Renal cortex interstitium (tissue), 11 donors: Measurements from ENCODE around the gene SETX. TPM values are rescaled to one million over a fixed set of nuclear protein-coding genes. Genes with fewer than 3 reads are reported as not detected.

Experiments
- DNase-seq, 11 donors: peaks; one replicate each; pipeline ENCODE4 v3.0.0-alpha.2; 2013; ENCODE audit warnings: low read depth in 9 of 11, low spot score in 4 of 11; ENCODE audit errors: extremely low read depth in 1 of 11
- polyA plus RNA-seq, 3 donors: library from polyadenylated mRNA; unstranded; fragments of 120-200 nt; gene quantifications; one replicate each; pipeline ENCODE4 v1.2.1, GENCODE V29; 2013; ENCODE audit not compliant: insufficient read length in 3 of 3

Gene SETX
- polyA plus RNA-seq, 3 donors: 45.1 to 57.4 (median 53.7) TPM

DNA sequence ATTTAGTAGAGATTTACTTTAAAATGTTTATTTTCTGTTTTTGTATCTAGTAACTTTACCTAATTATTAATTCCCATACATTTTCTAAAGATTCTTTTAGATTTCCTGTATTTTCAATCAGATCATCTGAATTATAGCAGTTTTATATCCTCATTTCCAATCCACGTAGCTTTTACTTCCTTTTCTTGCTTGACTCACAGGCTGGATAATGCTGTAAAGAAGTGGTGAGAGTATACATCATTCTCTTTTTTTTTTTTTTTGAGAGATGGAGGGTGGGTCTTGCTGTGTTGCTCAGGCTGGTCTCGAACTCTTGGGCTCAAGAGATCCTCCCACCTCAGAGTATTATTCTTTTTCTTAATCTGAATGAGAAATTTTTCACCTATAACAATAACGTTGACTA, 11.2 kb upstream of the SETX start:
- no peak for DNase-seq

DNA sequence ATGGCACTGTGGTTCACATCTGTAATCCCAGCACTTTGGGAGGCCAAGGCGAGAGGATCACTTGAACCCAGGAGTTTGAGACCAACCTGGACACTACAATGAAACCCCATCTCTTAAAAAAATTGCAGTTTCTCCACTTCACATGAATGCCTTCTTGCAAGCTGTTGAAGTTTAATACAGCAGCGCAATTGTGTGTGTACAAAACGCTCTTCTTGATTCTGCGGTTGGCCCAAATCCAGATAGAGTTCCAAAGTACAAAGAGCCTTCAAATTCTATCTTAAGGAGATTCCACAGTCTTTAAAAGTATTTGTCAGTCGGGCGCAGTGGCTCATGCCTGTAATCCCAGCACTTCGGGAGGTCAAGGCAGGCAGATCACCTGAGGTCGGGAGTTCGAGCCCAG, 9.3 kb upstream of the SETX start:
- DNase-seq: no peak

DNA sequence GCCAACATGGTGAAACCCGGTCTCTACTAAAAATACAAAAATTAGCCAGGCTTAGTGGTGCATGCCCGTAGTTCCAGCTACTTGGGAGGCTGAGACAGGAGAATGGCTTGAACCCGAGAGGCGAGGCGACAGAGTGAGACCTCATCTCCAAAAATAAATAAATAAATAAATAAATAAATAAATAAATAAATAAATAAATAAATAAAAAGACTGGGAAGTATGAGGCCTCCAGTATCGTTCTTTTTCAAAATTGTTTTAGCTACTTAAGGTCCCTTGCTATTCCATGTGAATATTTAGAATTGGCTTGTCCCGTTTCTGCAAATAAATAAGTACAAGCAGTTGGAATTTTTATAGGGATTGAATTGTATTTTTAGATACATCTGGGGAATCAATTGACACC, 3.0 kb upstream of the SETX start:
- no peak for DNase-seq

DNA sequence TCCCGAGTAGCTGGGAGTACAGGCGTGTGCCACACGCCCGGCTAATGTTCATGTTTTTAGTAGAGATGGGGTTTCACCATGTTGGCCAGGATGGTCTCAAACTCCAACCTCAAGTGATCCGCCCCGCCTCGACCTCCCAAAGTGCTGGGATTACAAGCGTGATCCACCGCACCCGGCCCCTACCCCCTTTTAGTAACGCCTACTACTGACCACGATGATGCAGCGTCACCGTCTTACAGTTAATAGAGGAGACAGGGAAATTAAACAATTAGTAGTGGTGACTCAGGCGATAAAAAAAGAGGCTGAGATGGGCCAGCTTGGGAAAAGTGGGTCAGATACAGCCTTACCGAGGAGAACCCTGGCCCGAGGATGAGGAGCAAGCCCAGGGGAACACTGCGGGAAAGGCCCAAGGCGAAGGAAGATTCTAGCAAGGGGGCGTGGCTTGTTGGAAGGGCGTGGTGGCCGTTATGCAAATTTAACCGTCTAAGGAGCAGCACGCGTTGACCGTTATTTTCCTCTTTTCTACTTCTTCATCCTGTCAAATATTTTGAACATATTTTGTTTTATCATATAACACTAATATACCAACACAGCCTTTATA, 1.6 kb upstream of the SETX start:
- DNase-seq: no peak

DNA sequence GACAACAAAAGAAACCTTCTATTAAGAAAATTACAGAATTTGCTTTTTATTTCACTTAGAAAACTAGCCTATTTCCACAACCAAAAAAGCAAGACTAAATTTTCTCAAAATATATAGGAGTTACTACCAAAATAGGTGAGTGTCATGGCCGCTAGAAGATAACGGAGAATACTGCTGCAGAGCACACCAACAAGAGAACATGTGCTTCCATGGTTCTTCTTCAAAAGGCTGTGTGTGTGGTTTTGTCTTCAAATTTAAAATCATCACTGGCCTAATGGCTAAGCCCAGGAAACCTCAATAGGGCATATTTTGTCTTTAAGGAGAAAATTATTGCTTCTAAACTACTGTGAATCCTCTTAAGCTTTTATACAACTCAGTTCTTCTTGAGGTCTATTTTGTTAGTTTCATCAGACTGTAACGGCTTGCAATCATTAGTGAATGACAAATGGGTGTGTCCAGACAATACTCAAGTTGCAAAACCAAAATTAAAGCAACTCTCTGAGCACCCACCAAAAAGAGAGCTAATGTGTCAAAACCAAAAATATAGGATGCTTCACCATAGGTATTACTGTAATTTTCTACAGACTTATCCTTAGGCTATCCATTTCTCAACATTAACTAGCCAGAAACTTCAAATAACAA, 3.3 kb downstream of the SETX start:
- no peak for DNase-seq

DNA sequence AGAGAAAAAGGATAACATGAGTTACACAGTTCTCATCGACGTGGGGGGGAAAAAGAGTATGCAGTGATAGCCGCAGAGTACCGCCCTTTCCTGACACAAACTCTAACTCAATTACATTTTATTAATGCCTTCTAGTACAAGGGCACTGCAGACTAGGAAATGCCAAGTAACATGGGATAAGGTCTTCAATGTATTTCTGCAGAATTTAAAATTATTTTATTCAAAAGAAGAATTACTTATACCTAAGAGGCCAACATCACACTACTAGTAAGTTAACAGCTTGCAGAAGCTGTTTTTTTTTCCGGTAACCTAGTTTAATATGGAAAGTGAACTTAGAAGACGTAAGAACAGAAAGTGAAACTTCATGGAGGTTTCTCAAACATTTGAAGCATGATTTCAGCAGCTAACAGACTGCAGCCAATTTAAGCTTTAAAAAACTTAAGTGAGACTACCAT, 3.9 kb downstream of the SETX start:
- no peak for DNase-seq

DNA sequence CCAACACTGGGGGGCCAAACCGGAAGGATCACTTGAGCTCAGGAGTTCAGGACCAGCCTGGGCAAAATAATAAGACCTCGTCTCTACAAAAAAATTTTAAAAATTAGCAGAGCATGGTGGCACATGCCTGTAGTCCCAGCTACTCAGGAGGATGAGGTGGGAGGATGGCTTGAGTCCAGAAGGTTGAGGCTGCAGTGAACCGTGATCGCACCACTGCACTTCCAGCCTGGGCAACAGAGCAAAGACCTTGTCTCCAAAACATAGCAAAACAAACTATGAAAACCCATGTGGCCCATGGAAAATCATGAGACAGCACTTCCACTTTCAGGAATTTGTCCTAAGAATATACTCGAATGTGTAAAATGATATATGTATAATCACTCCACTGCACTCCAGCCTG, 6.1 kb downstream of the SETX start:
- no peak for DNase-seq

DNA sequence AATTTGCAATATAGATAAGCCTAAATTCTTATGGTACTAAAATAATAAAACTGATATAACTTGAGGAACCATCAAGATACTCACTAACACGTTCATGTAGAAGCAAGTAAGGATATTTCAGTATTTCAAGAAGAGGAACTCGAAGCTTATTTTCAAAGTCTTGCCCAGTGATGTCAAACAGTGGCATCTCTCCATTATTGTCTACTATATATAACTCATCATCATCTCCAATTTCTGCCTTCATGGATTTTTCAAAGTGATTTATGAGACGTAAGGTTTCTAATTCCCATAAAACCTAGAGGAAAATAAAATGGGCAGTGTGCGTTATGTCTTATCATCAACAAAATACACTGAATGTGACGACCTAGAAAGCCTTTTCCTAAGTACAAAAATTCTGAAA, 8.6 kb downstream of the SETX start:
- no peak for DNase-seq

DNA sequence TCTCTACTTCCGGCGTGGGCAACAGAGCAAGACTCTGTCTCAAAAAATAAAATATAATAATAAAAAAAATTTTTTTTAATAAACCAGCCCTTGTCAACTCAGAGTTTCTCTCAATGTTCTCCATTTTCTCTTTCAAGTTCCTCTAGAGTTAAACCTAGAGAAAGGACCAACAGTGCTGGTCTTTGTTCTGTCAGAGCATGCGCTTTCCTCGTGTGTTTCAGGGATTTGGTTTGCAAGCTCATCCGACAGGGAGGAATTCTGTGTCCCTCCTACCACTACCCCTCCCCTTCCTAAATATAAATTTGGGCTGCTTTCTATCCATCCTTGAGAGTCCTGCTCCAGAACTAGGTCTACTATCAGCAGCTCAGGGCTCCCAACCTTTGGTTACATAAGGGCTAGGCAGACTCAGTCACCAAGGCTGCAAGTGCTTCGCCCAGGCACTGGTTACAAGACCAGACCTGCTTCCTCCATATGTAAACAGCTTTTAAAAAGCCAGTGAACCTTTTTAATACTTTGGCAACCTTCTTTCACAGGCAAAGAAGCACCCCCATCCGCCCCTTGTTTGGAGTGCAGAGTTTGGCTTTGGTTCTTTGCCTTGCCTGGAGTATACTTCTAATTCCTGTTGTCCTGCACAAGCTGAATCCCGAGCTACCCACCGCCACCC, 13.5 kb downstream of the SETX start:
- no peak for DNase-seq

DNA sequence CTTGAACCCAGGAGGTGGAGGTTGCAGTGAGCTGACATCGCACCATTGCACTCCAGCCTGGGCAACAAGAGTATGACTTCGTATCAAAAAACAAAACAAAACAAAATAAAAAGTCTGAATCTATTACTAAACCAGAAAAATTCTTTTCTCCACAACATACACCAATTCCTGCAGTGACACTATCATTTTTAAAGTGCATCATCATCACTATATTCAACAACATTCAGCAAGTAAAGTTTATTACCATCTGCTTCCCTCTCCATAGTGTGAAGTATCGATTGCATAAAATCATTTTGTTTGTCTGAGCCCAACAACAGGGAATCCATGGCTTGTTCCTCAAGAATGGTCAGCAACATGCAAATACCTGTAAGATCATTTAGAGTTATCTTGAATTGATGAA, 20.4 kb downstream of the SETX start:
- DNase-seq: no peak

DNA sequence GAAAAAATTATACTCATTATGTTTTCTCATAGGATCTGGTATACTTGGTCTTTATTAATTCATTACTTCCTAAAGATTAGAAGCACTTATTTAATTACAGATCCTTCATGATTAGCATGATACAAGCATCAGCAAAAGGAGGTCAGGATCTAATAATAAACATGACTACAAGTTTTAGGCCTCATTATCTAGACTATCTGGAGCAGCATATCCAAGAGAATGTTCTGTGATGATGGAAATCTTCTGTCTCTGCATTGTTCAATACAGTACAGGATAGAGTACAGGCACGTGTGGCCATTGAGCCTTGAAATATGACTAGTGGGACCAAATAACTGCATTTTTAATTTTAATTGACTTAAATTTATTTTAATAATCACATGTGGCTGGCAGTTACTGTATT, 21.2 kb downstream of the SETX start:
- no peak for DNase-seq

DNA sequence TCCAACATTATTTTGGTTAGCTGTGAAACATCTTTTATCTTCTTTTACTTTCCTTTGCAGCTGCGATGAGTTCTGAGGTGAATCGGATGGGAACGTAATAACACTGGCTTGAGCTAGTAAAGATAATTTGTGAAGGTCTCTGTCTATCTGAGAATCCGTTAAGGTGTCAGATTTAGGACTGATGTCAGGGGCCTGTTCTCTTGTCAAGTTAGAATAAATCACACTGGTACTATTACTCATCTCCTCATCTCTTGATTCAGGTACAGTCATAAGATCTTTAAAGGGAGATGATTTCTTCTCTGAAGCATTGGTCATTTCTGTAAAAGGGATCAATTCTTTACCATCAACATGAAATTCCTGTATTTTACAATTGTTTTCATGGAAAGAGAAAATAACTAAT, 26.2 kb downstream of the SETX start:
- DNase-seq: no peak

DNA sequence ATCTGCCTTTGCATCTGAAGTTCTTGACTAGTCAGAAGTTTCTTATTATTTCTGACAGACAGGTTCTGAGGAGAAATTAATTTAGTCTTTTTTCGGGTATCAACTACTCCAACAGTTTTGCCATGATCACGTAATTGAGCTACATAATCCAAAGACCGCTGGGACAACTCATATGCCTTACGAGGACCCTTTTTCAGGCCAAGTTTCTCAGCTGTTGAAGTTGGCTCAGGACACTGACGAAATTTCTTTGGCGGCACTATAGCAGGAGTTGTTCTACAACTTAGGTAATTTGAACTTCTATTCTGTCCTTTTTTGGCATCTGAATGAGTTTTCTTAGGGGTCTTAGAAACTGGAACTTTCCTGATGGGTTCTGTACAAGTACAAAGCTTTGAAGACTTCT, 27.2 kb downstream of the SETX start:
- DNase-seq: no peak

DNA sequence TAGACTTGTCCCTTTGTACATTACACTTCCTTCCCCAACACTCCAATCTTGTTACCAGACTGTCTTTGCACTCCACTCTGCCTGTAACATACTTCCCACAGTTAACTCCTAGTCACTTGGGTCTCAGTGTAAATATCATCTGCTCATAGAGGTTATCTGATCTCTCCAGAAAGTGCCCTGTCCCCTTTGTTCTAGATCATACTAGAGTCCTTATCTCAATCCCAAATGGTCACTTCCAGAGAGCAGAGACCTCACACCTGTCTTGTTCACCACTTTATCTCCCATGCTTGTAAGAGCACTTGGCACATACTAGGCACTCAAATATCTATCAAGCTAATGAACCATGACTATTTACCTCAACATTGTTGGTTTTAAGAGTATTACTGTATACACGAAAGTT, 30.4 kb downstream of the SETX start:
- no peak for DNase-seq

DNA sequence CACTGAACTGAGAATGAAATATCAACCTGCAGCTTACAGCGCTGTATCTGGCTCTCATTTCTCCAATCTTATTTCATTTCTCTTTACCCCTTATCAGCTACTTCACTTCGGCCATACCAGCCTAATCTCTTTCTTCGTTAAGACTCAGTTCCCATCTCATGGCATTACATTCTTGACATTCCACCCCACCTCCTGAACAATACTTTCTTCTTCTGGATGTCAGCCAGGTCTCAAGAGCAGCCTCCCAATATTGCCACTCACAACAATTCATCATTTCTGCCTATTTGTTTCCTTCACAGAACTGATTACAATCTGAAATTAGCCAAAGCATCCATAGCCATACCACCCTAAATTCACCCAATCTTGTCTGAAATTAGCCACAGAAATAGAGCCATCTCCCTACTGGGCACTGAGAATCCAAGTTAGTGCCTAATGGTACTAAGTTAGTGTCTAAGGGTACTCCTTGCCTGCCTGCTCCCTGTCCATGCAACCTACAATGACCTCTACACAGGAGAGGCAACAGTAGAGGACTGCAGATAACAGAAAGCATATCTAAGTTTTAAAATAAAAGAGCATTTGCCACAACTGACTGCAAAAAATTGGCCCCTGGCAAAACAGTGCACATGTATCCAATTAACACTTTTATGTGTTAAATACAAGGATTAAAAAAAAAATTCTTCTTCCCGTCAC, 35.2 kb downstream of the SETX start:
- no peak for DNase-seq

DNA sequence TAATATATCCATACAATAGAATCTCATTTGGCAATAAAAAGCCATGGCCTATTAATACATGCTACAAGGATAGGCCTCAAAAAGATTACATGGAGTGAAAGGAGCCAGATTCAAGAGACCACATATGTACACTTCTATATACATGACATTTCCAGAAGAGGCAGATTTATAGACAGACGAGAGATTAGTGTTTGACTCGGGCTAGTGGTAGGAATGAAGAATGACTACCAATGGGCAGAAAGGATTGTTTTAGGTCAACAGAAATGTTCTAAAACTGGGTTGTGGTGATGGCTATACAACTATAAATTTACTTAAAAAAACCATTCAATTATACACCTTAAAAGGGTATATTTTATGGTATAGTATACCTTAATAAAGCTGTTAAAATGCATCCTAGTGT, 41.9 kb downstream of the SETX start:
- DNase-seq: no peak

DNA sequence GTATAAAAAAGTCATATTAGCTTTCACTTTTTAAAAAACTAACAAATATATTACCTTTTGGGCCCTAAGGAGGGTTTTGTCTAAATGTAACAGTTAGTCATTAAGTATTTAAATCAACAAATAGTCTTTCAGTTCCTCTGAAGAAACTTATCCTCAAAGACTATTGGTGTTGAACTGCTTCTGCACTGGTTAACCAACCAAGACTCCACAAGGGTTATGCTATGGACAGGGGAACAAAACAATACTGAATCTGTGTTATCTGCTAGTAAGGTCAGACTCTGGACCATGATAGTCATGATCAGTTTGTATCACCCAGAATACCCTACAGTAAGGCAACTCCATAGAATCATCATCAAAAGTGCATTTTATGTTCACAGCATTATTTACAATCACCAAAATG, 42.4 kb downstream of the SETX start:
- DNase-seq: no peak

DNA sequence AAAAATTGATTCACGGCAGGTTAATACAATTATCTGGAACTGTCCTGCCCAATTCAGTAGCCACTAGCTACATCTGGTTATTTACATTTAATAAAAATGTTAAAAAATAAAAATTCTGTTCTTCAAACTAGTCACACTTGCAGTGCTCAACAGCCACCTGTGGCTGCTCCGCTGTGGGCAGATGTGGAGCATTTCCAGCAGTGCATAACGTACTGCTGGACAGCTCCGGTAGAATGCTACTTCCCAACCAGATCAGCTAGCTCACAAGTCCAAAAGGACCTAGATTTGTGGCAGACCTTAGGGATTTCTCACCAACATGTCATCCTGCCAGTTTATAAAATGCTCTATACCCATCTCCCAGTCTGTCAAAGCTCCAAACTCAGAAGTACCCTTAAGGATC, 42.8 kb downstream of the SETX start:
- no peak for DNase-seq

DNA sequence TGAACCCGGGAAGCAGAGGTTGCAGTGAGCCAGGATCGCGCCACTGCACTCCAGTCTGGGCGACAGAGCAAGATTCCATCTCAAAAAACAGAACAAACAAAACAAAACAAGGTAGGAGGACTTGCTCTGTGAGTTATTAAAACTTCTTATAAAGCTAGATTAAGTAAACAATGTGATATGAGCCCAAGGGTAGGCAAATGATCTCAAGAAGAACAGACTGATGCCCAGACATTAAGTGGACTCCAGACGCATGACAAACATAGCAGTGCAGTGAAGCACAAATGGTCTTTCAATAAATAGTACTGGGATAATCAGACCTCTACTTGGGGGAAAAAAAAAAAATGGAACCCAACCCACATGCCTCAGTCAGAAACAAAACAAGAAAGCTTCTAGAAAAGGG, 45.7 kb downstream of the SETX start:
- no peak for DNase-seq

DNA sequence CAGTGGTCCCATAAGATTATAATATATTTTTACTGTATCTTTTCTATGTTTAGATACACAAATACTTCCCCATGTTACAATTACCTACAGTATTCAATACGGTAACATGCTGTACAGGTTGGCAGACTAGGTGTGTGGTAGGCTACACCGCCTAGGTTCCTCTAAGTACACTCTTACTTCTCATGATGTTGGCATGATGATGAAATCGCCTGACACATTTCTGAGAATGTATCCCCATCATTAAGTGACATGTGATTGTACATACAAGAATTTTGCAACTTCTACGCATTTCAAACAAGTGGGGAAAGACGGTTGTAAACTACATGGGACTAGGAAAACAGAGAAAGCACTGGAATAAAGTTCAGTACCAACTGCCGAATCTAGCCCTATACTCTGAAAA, 53.3 kb downstream of the SETX start:
- no peak for DNase-seq
